Right kidney (tissue), 1 donor: ENCODE results near the gene FUZ.

ENCODE experiments used
- DNase-seq: peaks from one replicate; pipeline ENCODE4 v3.0.0-alpha.2; 2016

The FUZ gene

DNA sequence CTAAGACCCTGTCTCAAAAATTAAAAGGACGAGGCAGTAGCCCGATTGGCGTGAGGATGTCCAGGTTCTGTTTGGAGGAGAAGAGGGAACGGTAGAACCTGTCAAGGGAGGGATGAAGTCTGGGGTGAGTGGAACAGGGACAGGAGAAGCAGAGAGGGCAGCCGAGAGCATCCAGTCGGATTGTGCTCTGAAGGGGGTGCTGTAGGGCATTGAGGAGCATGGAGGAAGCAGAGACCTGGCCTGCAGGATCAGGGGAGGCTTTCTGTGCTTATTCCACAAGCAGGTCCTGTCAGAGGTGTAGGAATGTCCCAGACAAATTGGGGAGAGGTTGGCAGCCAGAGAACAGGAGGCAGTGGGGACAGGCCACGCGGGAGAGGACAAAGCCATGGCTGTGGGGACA is 32.2 kb downstream of the FUZ start:
- DNase-seq = no peak

GRCh38 chr19:49779731-49780555 is 33.1 kb downstream of the FUZ start:
- no peak for DNase-seq

GRCh38 chr19:49776371-49776764 is 36.7 kb downstream of the FUZ start:
- DNase-seq = no peak

DNA sequence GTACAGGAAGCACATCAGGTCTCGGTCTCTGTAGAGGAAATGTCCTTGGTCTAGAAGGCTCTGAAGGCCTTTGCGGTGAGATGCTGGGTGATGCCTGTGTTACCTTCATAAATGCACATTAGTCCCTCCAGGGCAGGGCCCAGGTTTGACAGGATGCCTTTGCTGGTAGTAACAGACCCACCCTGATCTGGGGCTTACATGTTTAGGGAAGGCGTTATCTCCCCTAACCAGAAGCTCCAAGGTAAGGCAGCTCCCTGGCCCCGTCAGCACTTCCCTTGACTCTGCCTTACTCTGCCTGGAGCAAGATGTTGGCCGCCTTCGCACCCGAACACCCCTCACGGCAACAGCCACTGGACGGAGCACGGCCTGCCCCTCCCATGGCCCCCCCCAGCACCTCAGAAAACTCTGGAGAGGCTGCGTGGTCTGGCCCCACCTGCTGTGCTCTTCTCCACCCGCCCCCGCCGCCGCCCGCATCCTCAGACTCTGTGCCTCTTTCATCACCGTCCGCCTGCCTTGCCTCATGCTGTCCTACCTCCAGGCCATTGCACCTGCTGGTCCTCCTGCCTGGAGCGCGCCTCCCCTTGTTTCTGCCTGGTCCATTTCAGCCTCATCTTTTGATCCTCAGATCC is 37.2 kb downstream of the FUZ start:
- DNase-seq = no peak

- no peak for DNase-seq
Measured at GRCh38 chr19:49774969-49775368, 38.1 kb downstream of the FUZ start.

DNA sequence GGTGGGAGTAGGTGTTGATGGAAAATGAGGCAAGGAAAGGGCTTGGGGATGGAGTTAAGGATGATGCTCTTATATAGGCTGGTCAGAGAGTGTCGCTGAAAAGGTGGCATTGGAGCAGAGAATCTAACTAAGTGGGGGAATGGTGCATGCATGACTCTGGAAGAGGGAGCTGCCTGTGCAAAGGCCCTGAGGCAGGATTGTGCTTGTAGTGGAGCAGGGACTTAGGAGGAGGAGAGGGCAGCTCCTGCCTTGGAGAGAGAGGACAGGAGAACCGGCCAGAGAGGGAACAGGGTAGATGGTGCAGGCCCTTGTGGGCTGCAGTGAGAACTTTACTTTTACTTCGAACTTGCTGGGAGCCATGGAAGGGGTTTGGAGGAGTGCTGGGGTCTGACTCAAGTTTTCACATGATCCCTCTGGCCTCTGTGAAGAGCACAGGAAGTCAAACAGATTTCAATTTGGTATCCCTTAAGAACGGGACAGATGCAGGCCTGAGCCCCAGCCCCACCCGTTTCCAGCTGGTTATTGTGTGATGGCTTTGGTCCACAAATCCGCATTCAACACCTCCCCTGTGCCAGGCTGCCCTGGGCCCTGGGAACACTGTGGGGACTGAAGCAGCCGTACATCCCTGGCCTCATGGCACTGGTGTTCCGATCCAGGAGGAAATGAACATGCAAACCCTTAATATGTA is 39.3 kb downstream of the FUZ start:
- DNase-seq = no peak

GRCh38 chr19:49772850-49773432 is 40.2 kb downstream of the FUZ start:
- DNase-seq = no peak

DNA sequence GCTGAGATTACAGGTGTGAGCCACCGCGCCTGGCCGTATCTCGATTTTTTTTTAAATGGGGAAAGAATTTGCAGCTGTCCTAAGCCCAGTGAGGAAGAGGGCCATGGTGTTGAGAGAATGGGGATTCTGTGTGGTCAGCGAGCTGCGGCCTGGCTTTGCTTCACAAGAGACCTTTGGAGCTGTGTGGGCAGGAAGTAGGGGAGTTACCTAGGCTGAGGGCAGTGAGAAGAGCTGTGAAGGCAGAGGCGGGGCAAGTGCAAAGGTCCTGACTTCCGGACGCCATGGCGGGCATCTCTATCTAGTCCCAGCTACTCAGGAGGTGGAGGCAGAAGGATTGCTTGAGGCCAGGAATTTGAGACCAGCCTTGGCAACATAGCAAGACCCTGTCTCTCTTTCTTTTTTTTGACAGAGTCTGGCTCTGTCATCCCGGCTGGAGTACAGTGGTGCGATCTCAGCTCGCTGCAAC is 41.4 kb downstream of the FUZ start:
- no peak for DNase-seq

GRCh38 chr19:49770529-49770928 is 42.6 kb downstream of the FUZ start:
- DNase-seq = no peak

- DNase-seq = no peak
Measured at GRCh38 chr19:49767967-49768581, 45.0 kb downstream of the FUZ start.

- peak; percentile 35 for DNase-seq
Measured at GRCh38 chr19:49767381-49767780, 45.7 kb downstream of the FUZ start.

DNA sequence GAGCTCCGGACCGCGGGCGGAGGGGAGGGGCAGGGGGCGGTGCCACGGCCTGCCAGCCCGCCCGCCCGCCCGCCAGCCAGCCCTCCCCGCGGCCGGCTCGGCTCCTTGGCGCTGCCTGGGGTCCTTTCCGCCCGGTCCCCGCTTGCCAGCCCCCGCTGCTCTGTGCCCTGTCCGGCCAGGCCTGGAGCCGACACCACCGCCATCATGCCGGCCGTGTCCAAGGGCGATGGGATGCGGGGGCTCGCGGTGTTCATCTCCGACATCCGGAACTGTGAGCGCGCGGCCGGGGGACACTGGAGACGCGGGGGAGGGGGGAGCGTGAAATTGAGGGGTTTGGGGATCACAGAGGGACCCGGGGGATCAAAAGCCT is 46.2 kb downstream of the FUZ start, which contains the start of gene AP2A1:
Gene AP2A1, plus strand, starts transcription at position 72 of the 370 bp plus-strand sequence. Its CDS starts 133 bp downstream, at position 205.
- DNase-seq = no peak

- peak; percentile 90 for DNase-seq
Measured at GRCh38 chr19:49766007-49766929, 46.8 kb downstream of the FUZ start.

- DNase-seq = no peak
Measured at GRCh38 chr19:49764341-49764740, 48.8 kb downstream of the FUZ start.

DNA sequence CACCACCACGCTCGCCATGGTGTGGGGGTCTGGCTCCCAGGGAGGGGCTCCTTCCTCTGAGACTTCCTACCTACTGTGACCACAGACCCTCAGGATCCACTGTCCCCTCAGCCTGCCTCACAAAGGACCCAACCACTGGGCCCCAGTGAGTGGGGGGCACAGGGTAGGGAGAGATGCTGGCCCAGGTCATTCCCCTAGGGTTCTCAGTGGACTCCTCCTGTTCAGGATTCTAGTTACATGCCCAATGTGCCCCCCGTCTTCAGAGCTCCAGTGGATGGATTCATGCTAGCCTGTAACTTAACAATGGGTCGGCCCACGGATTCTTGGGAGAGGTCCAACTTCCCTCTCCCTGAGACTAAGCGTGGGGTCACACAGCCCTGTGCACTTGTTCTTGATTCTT is 49.9 kb downstream of the FUZ start, which contains the start of gene TSKS:
Gene TSKS, minus strand, starts transcription at position 77 of the 400 bp plus-strand sequence. Its CDS starts 59 bp downstream, at position 18.
- DNase-seq = no peak

GRCh38 chr19:49761625-49762311 is 51.3 kb downstream of the FUZ start:
- no peak for DNase-seq

DNA sequence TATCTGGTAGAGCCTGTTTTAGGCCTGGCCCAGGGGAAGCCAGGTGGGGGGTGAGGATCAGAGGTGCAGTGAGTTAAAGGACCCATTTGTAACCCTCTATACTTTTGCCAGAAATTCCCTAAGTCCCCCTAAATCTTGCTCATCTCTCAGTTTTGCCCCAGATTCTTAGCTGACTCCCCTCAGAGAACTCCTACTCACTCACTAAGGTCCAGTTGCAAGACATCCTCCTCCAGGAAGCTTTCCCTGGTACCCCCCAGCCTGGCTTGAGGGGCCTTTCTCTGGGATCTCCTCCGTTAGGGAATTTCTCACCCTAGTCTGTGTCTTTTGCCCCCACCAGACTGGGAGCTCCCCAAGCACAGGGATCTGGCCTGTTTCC is 51.9 kb downstream of the FUZ start:
- DNase-seq = no peak

GRCh38 chr19:49758292-49758691 is 54.8 kb downstream of the FUZ start:
- no peak for DNase-seq
